ENCODE data around the gene CHCHD6. TPM values are rescaled to one million over a fixed set of nuclear protein-coding genes. Genes with fewer than 3 reads are reported as not detected.

The CHCHD6 gene
- total RNA-seq, 4 donors from 2014 or later = 13.4 to 22.0 (median 16.1) TPM

Other genes starting within 250 kb of the CHCHD6 start
- 10 to 100 TPM; 40.5 to 97.5 (median 61.2) TPM for gene ZXDC, start 228.3 kb upstream of the CHCHD6 start, total RNA-seq
- not detected for gene UROC1, start 186.5 kb upstream of the CHCHD6 start, total RNA-seq
- not detected for gene CHST13, start 180.1 kb upstream of the CHCHD6 start, total RNA-seq
- gene C3orf22, start 145.3 kb upstream of the CHCHD6 start, total RNA-seq = not detected
- gene TXNRD3, start 49.1 kb upstream of the CHCHD6 start, total RNA-seq = 10 to 100 TPM in 2 of 4 donors, 1 to 10 TPM in 2; 7.4 to 14.0 (median 11.3) TPM